Neural cell (in vitro differentiated cells): ENCODE results near the gene MBD5.

ENCODE experiments used
- CTCF ChIP-seq: fragments of 450-650 bp; IDR thresholded peaks from 2 replicates; pipeline ENCODE4 v1.5.1; 2014; ENCODE audit warnings: antibody characterized with exemption, mild to moderate bottlenecking, moderate library complexity; ENCODE audit not compliant: poor library complexity, severe bottlenecking
- EP300 ChIP-seq: fragments of 450-650 bp; conservative IDR thresholded peaks from 2 replicates; pipeline ENCODE4 v1.6.1; 2014; ENCODE audit warnings: antibody characterized with exemption, mild to moderate bottlenecking, moderate library complexity; ENCODE audit not compliant: poor library complexity, severe bottlenecking
- EZH2 ChIP-seq: fragments of 200-600, 300-800 bp; shearing (Covaris generic), sonication (generic); IDR thresholded peaks from 2 replicates; pipeline ENCODE4 v1.6.1; 2014; ENCODE audit warnings: antibody characterized with exemption, low read length, borderline replicate concordance, mild to moderate bottlenecking; ENCODE audit not compliant: insufficient read depth, poor library complexity, severe bottlenecking
- RAD21 ChIP-seq: fragments of 450-650 bp; conservative IDR thresholded peaks from 2 replicates; pipeline ENCODE4 v1.6.1; 2014; ENCODE audit warnings: antibody characterized with exemption, mild to moderate bottlenecking, moderate library complexity

GRCh38 chr2:148538375-148538774 lies 517.5 kb downstream of the MBD5 start:
- TF ChIP-seq RAD21 (no peak), CTCF (no peak), EP300 (no peak), EZH2 (no peak)
